ENCODE results near the gene OR4E1. TPM values are rescaled to one million over a fixed set of nuclear protein-coding genes. Genes with fewer than 3 reads are reported as not detected.

The OR4E1 gene, protein sequence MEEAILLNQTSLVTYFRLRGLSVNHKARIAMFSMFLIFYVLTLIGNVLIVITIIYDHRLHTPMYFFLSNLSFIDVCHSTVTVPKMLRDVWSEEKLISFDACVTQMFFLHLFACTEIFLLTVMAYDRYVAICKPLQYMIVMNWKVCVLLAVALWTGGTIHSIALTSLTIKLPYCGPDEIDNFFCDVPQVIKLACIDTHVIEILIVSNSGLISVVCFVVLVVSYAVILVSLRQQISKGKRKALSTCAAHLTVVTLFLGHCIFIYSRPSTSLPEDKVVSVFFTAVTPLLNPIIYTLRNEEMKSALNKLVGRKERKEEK
- not detected for total RNA-seq

DNA sequence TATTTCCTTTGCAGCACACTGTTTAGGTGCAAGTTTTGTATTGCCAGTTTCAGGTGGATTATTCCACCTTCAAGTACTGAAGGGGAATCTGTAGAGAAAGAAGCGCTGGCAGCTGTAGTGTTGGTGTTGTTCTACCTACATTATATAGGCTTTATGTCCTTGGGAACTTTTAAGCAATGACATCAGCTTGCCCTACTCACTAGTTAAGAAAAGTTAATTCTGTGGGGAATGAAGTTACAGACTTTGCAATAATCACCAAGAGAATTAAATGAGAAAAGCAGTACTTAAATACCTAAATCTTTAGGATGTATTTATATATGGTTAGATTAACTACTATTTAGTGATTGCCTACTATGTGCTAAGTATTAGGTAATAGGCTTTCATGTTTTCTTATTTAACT is at the start of gene OR4E1:
TSS of gene OR4E1 (minus strand) at position 101 of the 400 bp plus-strand sequence. CDS start 2,883 bp downstream, outside the sequence.
- peaks cover 0 to 12% (median 0%) of the 10 kb centered on the region in 3 donors for H3K9me3 ChIP-seq
- H3K36me3 ChIP-seq: no peaks in the 10 kb centered on the region
- no peak within 1 kb of the TSS for H3K27ac ChIP-seq
- TF ChIP-seq, protein P1, sequence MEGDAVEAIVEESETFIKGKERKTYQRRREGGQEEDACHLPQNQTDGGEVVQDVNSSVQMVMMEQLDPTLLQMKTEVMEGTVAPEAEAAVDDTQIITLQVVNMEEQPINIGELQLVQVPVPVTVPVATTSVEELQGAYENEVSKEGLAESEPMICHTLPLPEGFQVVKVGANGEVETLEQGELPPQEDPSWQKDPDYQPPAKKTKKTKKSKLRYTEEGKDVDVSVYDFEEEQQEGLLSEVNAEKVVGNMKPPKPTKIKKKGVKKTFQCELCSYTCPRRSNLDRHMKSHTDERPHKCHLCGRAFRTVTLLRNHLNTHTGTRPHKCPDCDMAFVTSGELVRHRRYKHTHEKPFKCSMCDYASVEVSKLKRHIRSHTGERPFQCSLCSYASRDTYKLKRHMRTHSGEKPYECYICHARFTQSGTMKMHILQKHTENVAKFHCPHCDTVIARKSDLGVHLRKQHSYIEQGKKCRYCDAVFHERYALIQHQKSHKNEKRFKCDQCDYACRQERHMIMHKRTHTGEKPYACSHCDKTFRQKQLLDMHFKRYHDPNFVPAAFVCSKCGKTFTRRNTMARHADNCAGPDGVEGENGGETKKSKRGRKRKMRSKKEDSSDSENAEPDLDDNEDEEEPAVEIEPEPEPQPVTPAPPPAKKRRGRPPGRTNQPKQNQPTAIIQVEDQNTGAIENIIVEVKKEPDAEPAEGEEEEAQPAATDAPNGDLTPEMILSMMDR (IDR thresholded peaks at IDR 0.05): no peak
- no peaks in the 10 kb centered on the region for H3K27me3 ChIP-seq
- H3K4me3 ChIP-seq: no peak within 1 kb of the TSS
- no peak for ATAC-seq
- WGBS, 2 donors (ENCODE audit: low coverage in 1 of 2): 62 to 100% methylated on average over 1 of the region's 1 CpG
- H3K4me1 ChIP-seq: no peaks in the 10 kb centered on the region

DNA sequence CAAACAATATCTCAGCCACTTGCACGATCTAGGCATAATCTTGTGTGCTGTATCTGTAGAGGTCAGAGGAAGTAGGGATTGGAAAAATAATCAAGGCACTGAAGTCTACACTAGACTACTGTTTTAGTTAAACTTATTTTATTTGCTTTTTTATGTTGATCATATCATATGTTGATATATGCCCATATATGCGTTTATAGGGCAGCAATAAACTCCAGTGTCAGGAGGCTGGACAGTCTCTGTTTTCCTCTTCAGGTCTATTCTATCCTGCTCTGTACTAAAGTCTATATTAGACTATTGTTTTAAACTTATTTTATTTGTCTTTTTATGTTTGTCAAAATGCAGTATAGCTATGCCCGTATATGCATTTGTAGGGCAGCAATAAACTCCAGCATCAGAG is 47.9 kb upstream of the OR4E1 start:
- ATAC-seq: no peak
- Histone ChIP-seq H3K4me1 (no peaks in the 10 kb centered on the region), H3K4me3 (no peak overlapping the region), H3K9me3 (no peaks in the 10 kb centered on the region), H3K27me3 (peaks cover 15% of the 10 kb centered on the region), H3K36me3 (no peaks in the 10 kb centered on the region), H3K27ac (no peak overlapping the region)
- 77 to 78% methylated on average over 3 of the region's 3 CpGs for WGBS, 2 donors (ENCODE audit: low coverage in 1 of 2)
- TF ChIP-seq, protein P1 (IDR thresholded peaks at IDR 0.05): no peak
- TF ChIP-seq POLR2AphosphoS5 (IDR thresholded peaks at IDR 0.05): no peak

DNA sequence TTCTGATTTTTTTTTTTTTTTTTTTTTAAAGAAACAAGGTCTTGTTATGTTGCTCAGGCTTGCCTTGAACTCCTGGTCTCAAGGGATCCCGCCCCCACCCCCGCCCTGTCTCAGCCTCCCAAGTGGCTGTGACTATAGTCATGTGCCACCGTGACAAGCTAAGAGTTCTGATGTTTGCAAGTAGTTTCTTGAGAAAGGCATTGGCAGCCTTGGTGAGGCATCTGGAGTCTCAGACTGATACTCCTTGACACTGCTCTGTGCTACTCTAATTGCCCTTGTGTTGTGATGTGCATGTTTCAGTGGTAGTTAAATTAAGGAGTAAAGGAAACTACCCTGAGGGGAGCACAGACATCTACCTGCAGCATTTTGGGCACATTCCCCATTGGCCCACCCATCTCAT is 46.2 kb upstream of the OR4E1 start:
- Histone ChIP-seq H3K36me3 (no peaks in the 10 kb centered on the region), H3K27me3 (peaks cover 18% of the 10 kb centered on the region), H3K27ac (no peak overlapping the region), H3K4me3 (no peak overlapping the region), H3K4me1 (no peaks in the 10 kb centered on the region), H3K9me3 (no peaks in the 10 kb centered on the region)
- no CpG with 5 or more reads among the region's 3 CpGs for WGBS, 2 donors (ENCODE audit: low coverage in 1 of 2)
- ATAC-seq: no peak
- TF ChIP-seq EP300 (IDR thresholded peaks at IDR 0.05) (no peak), POLR2AphosphoS5 (IDR thresholded peaks at IDR 0.05) (no peak), POLR2A (IDR thresholded peaks at IDR 0.05) (no peak)

DNA sequence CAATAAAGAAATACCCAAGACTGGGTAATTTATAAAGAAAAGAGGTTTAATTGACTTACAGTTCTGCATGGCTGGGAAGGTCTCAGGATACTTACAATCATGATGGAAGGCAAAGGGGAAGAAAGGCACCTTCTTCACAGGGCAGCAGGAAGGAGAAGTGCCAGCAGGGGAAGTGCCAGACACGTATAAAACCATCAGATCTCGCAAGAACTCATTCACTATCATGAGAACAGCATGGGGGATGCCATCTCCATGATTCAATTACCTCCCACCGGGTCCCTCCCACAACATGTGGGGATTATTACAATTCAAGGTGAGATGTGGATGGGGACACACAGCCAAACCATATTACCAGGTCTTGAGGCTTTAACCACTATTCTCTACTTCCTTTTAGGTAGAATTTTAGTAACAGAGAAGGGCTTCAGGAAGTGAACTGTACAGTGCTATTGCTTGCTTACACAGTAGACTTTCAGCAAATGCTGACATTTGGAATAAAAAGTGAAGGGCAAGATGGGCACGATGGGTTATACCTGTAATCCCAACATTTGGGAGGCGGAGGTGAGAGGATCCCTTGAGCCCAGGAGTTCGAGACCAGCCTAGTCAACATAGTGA is 40.8 kb upstream of the OR4E1 start:
- Histone ChIP-seq H3K4me3 (no peak overlapping the region), H3K9me3 (no peaks in the 10 kb centered on the region), H3K36me3 (no peaks in the 10 kb centered on the region), H3K4me1 (no peaks in the 10 kb centered on the region), H3K27ac (no peak overlapping the region), H3K27me3 (peaks cover 4% of the 10 kb centered on the region)
- TF ChIP-seq, protein P1 (IDR thresholded peaks at IDR 0.05): no peak
- TF ChIP-seq POLR2AphosphoS5 (IDR thresholded peaks at IDR 0.05): no peak
- no peak for TF ChIP-seq EP300 (IDR thresholded peaks at IDR 0.05)
- TF ChIP-seq POLR2A (IDR thresholded peaks at IDR 0.05): no peak
- WGBS, 2 donors (ENCODE audit: low coverage in 1 of 2): 61 to 70% methylated on average over 2 to 5 of the region's 6 CpGs
- ATAC-seq: no peak

DNA sequence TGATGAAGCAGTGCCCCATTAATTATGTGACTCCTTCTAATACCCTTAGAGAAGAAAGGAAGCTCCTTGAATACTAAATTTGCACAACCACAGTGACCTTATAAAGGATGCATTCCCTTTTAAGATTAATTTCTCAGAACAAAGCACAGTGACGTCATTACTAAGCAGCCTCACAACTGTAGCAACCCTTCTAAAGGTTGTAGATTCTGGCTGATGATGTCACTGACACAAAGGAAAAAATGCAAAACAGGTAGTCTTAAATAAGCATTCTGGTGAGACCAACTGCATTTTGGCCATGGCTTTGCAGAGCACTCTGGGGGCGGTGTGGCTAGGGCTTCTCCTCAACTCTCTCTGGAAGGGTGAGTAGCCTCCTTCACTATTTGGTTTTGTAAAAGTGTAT is 38.4 kb upstream of the OR4E1 start:
- no peaks in the 10 kb centered on the region for H3K4me1 ChIP-seq
- H3K27me3 ChIP-seq: peaks cover 4% of the 10 kb centered on the region
- no peak for TF ChIP-seq POLR2AphosphoS5 (IDR thresholded peaks at IDR 0.05)
- TF ChIP-seq, protein P1 (IDR thresholded peaks at IDR 0.05): no peak
- no peak for TF ChIP-seq EP300 (IDR thresholded peaks at IDR 0.05)
- no peak for TF ChIP-seq POLR2A (IDR thresholded peaks at IDR 0.05)
- H3K27ac ChIP-seq: no peak overlapping the region
- H3K4me3 ChIP-seq: no peak overlapping the region
- H3K9me3 ChIP-seq: peaks cover 0 to 2% (median 0%) of the 10 kb centered on the region in 3 donors
- no peaks in the 10 kb centered on the region for H3K36me3 ChIP-seq
- 64 to 66% methylated on average over 2 of the region's 2 CpGs for WGBS, 2 donors (ENCODE audit: low coverage in 1 of 2)
- ATAC-seq: no peak
